ENCODE results near the gene LRRC71.

LRRC71 gene

GRCh38 chr1:156928043-156928602 is 7.7 kb downstream of the LRRC71 start:
- peaks cover 22% of the 10 kb centered on the region for H3K27me3 ChIP-seq (ENCODE audit: low read depth, low read length)
- no peak overlapping the region for H2AFZ ChIP-seq (ENCODE audit: low read depth, low read length)
- no peaks in the 10 kb centered on the region for H3K36me3 ChIP-seq (replicated peaks; ENCODE audit: low read depth, low read length)
- no peaks in the 10 kb centered on the region for H3K4me1 ChIP-seq (ENCODE audit: low read length)
- no peak overlapping the region for H3K4me2 ChIP-seq (ENCODE audit: low read length)
- H3K9me3 ChIP-seq (ENCODE audit: insufficient read depth, low read length) = no peaks in the 10 kb centered on the region
- no peak overlapping the region for H3K9ac ChIP-seq (ENCODE audit: low read length)
- no peaks in the 10 kb centered on the region for H4K20me1 ChIP-seq (ENCODE audit: insufficient read depth, low read length)
- no peaks in the 10 kb centered on the region for H3K79me2 ChIP-seq (ENCODE audit: low read length)
- TF ChIP-seq CTCF (IDR thresholded peaks at IDR 0.05; ENCODE audit: low read depth, low read length) (no peak), EZH2phosphoT487 (IDR thresholded peaks at IDR 0.05; ENCODE audit: low read depth) (no peak)
- no peak overlapping the region for H3K4me3 ChIP-seq (ENCODE audit: low read length)
- no peak overlapping the region for H3K27ac ChIP-seq (ENCODE audit: low read length)

- Histone ChIP-seq H3K4me2 (ENCODE audit: low read length) (no peak overlapping the region), H3K27ac (ENCODE audit: low read length) (no peak overlapping the region), H3K4me3 (ENCODE audit: low read length) (no peak overlapping the region), H3K4me1 (ENCODE audit: low read length) (no peaks in the 10 kb centered on the region), H3K9me3 (ENCODE audit: insufficient read depth, low read length) (no peaks in the 10 kb centered on the region), H3K27me3 (ENCODE audit: low read depth, low read length) (peaks cover 18% of the 10 kb centered on the region), H3K36me3 (replicated peaks; ENCODE audit: low read depth, low read length) (no peaks in the 10 kb centered on the region), H3K79me2 (ENCODE audit: low read length) (no peaks in the 10 kb centered on the region), H3K9ac (ENCODE audit: low read length) (no peak overlapping the region), H4K20me1 (ENCODE audit: insufficient read depth, low read length) (no peaks in the 10 kb centered on the region), H2AFZ (ENCODE audit: low read depth, low read length) (no peak overlapping the region)
- no peak for TF ChIP-seq CTCF (IDR thresholded peaks at IDR 0.05; ENCODE audit: low read depth, low read length)
- no peak for TF ChIP-seq EZH2phosphoT487 (IDR thresholded peaks at IDR 0.05; ENCODE audit: low read depth)
Observed at GRCh38 chr1:156929596-156930238, 9.3 kb downstream of the LRRC71 start.

- no peak overlapping the region for H3K27ac ChIP-seq (ENCODE audit: low read length)
- H4K20me1 ChIP-seq (ENCODE audit: insufficient read depth, low read length) = no peaks in the 10 kb centered on the region
- H3K36me3 ChIP-seq (replicated peaks; ENCODE audit: low read depth, low read length) = no peaks in the 10 kb centered on the region
- H3K9ac ChIP-seq (ENCODE audit: low read length) = no peak overlapping the region
- no peak overlapping the region for H3K4me2 ChIP-seq (ENCODE audit: low read length)
- TF ChIP-seq EZH2phosphoT487 (IDR thresholded peaks at IDR 0.05; ENCODE audit: low read depth) = no peak
- no peak for TF ChIP-seq CTCF (IDR thresholded peaks at IDR 0.05; ENCODE audit: low read depth, low read length)
- H3K4me3 ChIP-seq (ENCODE audit: low read length) = no peak overlapping the region
- no peaks in the 10 kb centered on the region for H3K4me1 ChIP-seq (ENCODE audit: low read length)
- H3K9me3 ChIP-seq (ENCODE audit: insufficient read depth, low read length) = no peaks in the 10 kb centered on the region
- H2AFZ ChIP-seq (ENCODE audit: low read depth, low read length) = no peak overlapping the region
- H3K79me2 ChIP-seq (ENCODE audit: low read length) = no peaks in the 10 kb centered on the region
- H3K27me3 ChIP-seq (ENCODE audit: low read depth, low read length) = peaks cover 18% of the 10 kb centered on the region
Observed at GRCh38 chr1:156930483-156930882, 10.1 kb downstream of the LRRC71 start.

GRCh38 chr1:156931211-156931952 is 10.9 kb downstream of the LRRC71 start:
- no peak overlapping the region for H3K9ac ChIP-seq (ENCODE audit: low read length)

More at GRCh38 chr1:156931211-156931952, 10.9 kb downstream of the LRRC71 start:
- peaks cover 12% of the 10 kb centered on the region for H3K27me3 ChIP-seq (ENCODE audit: low read depth, low read length)
- H3K4me2 ChIP-seq (ENCODE audit: low read length) = no peak overlapping the region
- H3K27ac ChIP-seq (ENCODE audit: low read length) = no peak overlapping the region
- H3K79me2 ChIP-seq (ENCODE audit: low read length) = no peaks in the 10 kb centered on the region
- H4K20me1 ChIP-seq (ENCODE audit: insufficient read depth, low read length) = no peaks in the 10 kb centered on the region
- no peaks in the 10 kb centered on the region; the same call in 1 of the 2 replicates for H3K4me1 ChIP-seq (ENCODE audit: low read length)
- peaks cover 3% of the 10 kb centered on the region for H3K36me3 ChIP-seq (replicated peaks; ENCODE audit: low read depth, low read length)
- no peak for TF ChIP-seq EZH2phosphoT487 (IDR thresholded peaks at IDR 0.05; ENCODE audit: low read depth)
- TF ChIP-seq CTCF (IDR thresholded peaks at IDR 0.05; ENCODE audit: low read depth, low read length) = no peak
- H3K9me3 ChIP-seq (ENCODE audit: insufficient read depth, low read length) = no peaks in the 10 kb centered on the region
- H2AFZ ChIP-seq (ENCODE audit: low read depth, low read length) = no peak overlapping the region
- H3K4me3 ChIP-seq (ENCODE audit: low read length) = no peak overlapping the region
